Parathyroid adenoma (tissue), 2 donors: ENCODE results near the gene SST.

Source experiments
- H2AFZ ChIP-seq: fragments of 300-600 bp; sonication (generic); one replicate; pipeline ENCODE4 v1.7.0; 2017; ENCODE audit warnings: antibody characterized with exemption, mild to moderate bottlenecking
- H3K27ac ChIP-seq: fragments of 300-600 bp; sonication (generic); one replicate; pipeline ENCODE4 v1.7.0; 2017
- H3K27me3 ChIP-seq: fragments of 300-600 bp; sonication (generic); one replicate; pipeline ENCODE4 v1.7.0; 2017; ENCODE audit warnings: low read length; ENCODE audit not compliant: control insufficient read depth, insufficient read depth
- H3K36me3 ChIP-seq: fragments of 300-600 bp; sonication (generic); one replicate; pipeline ENCODE4 v1.7.0; 2017; ENCODE audit warnings: low read length; ENCODE audit not compliant: control insufficient read depth, insufficient read depth
- H3K4me1 ChIP-seq: fragments of 300-600 bp; sonication (generic); one replicate; pipeline ENCODE4 v1.7.0; 2017; ENCODE audit warnings: control low read depth
- H3K4me2 ChIP-seq: fragments of 300-600 bp; sonication (generic); one replicate; pipeline ENCODE4 v1.7.0; 2017; ENCODE audit warnings: low read length
- H3K4me3 ChIP-seq: fragments of 300-600 bp; sonication (generic); one replicate; pipeline ENCODE4 v1.7.0; 2017; ENCODE audit warnings: low read depth, low read length
- H3K79me2 ChIP-seq: fragments of 300-600 bp; sonication (generic); one replicate; pipeline ENCODE4 v1.7.0; 2017; ENCODE audit warnings: control low read depth
- H3K9ac ChIP-seq: fragments of 300-600 bp; sonication (generic); one replicate; pipeline ENCODE4 v1.7.0; 2017; ENCODE audit warnings: mild to moderate bottlenecking
- H3K9me3 ChIP-seq: fragments of 300-600 bp; sonication (generic); one replicate; pipeline ENCODE4 v1.7.0; 2017; ENCODE audit warnings: low read length; ENCODE audit not compliant: control insufficient read depth
- CTCF ChIP-seq: fragments of 300-600 bp; sonication (generic); IDR thresholded peaks from one replicate; pipeline ENCODE4 v1.7.0; 2017; ENCODE audit warnings: antibody characterized with exemption, mild to moderate bottlenecking
- donor health status: primary hyperparathyroidism.

Gene SST

GRCh38 chr3:187628169-187628568 lies 42.0 kb downstream of the SST start:
- Histone ChIP-seq H3K4me3 (no peak overlapping the region), H3K36me3 (no peaks in the 10 kb centered on the region), H3K4me1 (peaks cover 2% of the 10 kb centered on the region), H3K4me2 (no peak overlapping the region), H3K9me3 (no peaks in the 10 kb centered on the region), H3K27me3 (no peaks in the 10 kb centered on the region), H3K9ac (no peak overlapping the region), H3K79me2 (no peaks in the 10 kb centered on the region), H2AFZ (no peak overlapping the region), H3K27ac (no peak overlapping the region)
- no peak for TF ChIP-seq CTCF

GRCh38 chr3:187626581-187626980 lies 43.6 kb downstream of the SST start:
- no peaks in the 10 kb centered on the region for H3K27me3 ChIP-seq
- no peaks in the 10 kb centered on the region for H3K36me3 ChIP-seq
- no peak overlapping the region for H2AFZ ChIP-seq
- H3K9ac ChIP-seq, result no peak overlapping the region
- H3K4me3 ChIP-seq, result no peak overlapping the region
- H3K9me3 ChIP-seq, result no peaks in the 10 kb centered on the region
- no peak overlapping the region for H3K27ac ChIP-seq
- H3K4me1 ChIP-seq, result no peaks in the 10 kb centered on the region
- TF ChIP-seq CTCF, result no peak
- H3K4me2 ChIP-seq, result no peak overlapping the region
- H3K79me2 ChIP-seq, result no peaks in the 10 kb centered on the region

DNA sequence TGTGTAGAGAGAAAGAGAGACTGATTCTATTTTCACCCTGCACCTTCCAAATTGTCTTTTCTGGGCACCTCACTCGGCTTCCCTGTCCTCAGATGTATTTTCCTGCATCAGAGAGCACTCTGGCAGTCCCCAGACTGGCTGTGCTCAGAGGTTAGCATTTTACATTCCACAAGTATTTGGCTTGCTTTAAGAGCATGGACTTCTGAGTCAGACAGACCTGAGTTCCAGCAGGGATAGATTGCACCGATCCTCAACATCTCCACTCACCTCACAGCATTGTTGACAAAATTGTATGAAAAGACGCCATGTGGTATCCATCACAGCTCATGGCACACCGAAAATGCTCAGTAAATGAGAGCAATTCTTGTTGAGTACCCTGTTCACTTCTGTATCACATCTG lies 45.6 kb downstream of the SST start:
- H3K4me1 ChIP-seq, result no peaks in the 10 kb centered on the region
- no peak for TF ChIP-seq CTCF

GRCh38 chr3:187623285-187623814 lies 46.8 kb downstream of the SST start:
- Histone ChIP-seq H3K27ac (no peak overlapping the region), H3K4me2 (no peak overlapping the region), H3K27me3 (no peaks in the 10 kb centered on the region), H3K79me2 (no peaks in the 10 kb centered on the region), H2AFZ (no peak overlapping the region), H3K4me3 (no peak overlapping the region), H3K9me3 (no peaks in the 10 kb centered on the region), H3K36me3 (no peaks in the 10 kb centered on the region), H3K4me1 (no peaks in the 10 kb centered on the region), H3K9ac (no peak overlapping the region)
- TF ChIP-seq CTCF, result no peak

More for the DNA sequence above, 45.6 kb downstream of the SST start:
- Histone ChIP-seq H3K9ac (no peak overlapping the region), H3K4me3 (no peak overlapping the region), H2AFZ (no peak overlapping the region), H3K27ac (no peak overlapping the region), H3K4me2 (no peak overlapping the region), H3K27me3 (no peaks in the 10 kb centered on the region), H3K36me3 (no peaks in the 10 kb centered on the region), H3K9me3 (no peaks in the 10 kb centered on the region), H3K79me2 (no peaks in the 10 kb centered on the region)

DNA sequence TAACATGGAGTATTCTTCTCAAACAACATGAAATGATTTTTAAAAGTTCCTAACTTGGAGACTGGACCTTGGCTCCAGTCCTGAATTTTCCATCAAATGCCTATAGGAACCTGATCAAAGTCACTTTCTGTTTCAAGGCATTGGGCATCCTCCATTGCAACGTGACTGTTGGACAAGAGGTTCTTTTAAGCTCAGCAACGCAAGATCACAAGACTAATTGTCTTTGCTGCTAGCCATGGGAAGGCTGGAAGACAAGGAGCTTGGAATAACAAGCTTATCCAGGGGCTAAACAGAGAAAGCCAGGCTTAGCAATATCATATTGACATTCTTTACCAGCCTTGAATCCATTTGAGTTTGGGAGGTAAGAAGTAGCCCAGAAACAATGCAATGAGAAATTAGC lies 48.3 kb downstream of the SST start:
- Histone ChIP-seq H3K9ac (no peak overlapping the region), H3K4me1 (no peaks in the 10 kb centered on the region), H3K27ac (no peak overlapping the region), H2AFZ (no peak overlapping the region), H3K4me2 (no peak overlapping the region), H3K9me3 (no peaks in the 10 kb centered on the region), H3K79me2 (no peaks in the 10 kb centered on the region), H3K36me3 (no peaks in the 10 kb centered on the region), H3K4me3 (no peak overlapping the region), H3K27me3 (no peaks in the 10 kb centered on the region)
- TF ChIP-seq CTCF, result no peak
